Jurkat, Clone E6-1 (cell line): ENCODE results near the gene HCFC1.
A peak's percentile ranks its signal among the peaks of the same experiment; 100 is the strongest.

Experiments used
- DNase-seq: peaks from one replicate; pipeline ENCODE4 v3.0.0-alpha.2; 2011; ENCODE audit warnings: low read depth, low spot score
- H3K4me3 ChIP-seq: 2 replicates; pipeline ENCODE4 v1.5.1; 2011; ENCODE audit warnings: mild to moderate bottlenecking, low read length, control low read depth, moderate library complexity

Gene HCFC1

GRCh38 chrX:153948002-153948466 is 23.6 kb downstream of the HCFC1 start:
- no peak for DNase-seq

GRCh38 chrX:153947009-153947769 is 24.4 kb downstream of the HCFC1 start:
- DNase-seq: peak; percentile 70
- no peak overlapping the region for H3K4me3 ChIP-seq

More at GRCh38 chrX:153948002-153948466, 23.6 kb downstream of the HCFC1 start:
- no peak overlapping the region for H3K4me3 ChIP-seq

- DNase-seq: no peak
Observed at GRCh38 chrX:153945956-153946943, 25.4 kb downstream of the HCFC1 start.

GRCh38 chrX:153944800-153945150 is 26.8 kb downstream of the HCFC1 start:
- no peak overlapping the region for H3K4me3 ChIP-seq
- DNase-seq: no peak

More at GRCh38 chrX:153945956-153946943, 25.4 kb downstream of the HCFC1 start:
- H3K4me3 ChIP-seq: no peak overlapping the region

- no peak for DNase-seq
- no peak within 1 kb of the TSS for H3K4me3 ChIP-seq
Observed at GRCh38 chrX:153944140-153944799, 27.3 kb downstream of the HCFC1 start, which contains the start of gene RENBP. TSS of gene RENBP (minus strand) at chrX:153944643. CDS start at chrX:153944610, 33 bp downstream.

GRCh38 chrX:153941336-153942252 is 30.0 kb downstream of the HCFC1 start:
- DNase-seq: no peak
- H3K4me3 ChIP-seq: no peak overlapping the region

GRCh38 chrX:153939573-153939972 is 32.0 kb downstream of the HCFC1 start:
- no peak overlapping the region for H3K4me3 ChIP-seq
- DNase-seq: no peak

GRCh38 chrX:153938226-153938786 is 33.3 kb downstream of the HCFC1 start:
- no peak overlapping the region for H3K4me3 ChIP-seq
- peak; percentile 15 for DNase-seq

GRCh38 chrX:153937056-153937455 is 34.6 kb downstream of the HCFC1 start:
- no peak overlapping the region for H3K4me3 ChIP-seq
- DNase-seq: no peak

- H3K4me3 ChIP-seq: peak overlapping the region; percentile 50
- no peak for DNase-seq
Observed at GRCh38 chrX:153935326-153935851, 36.2 kb downstream of the HCFC1 start.

GRCh38 chrX:153934762-153935325 is 36.8 kb downstream of the HCFC1 start, which contains the start of gene NAA10:
TSS of gene NAA10 (minus strand) at chrX:153935037. CDS start at chrX:153934904, 133 bp downstream.
- no peak for DNase-seq
- H3K4me3 ChIP-seq: peak within 1 kb of the TSS; percentile 63

GRCh38 chrX:153934148-153934761 is 37.4 kb downstream of the HCFC1 start:
- DNase-seq: no peak
- peak overlapping the region; percentile 63 for H3K4me3 ChIP-seq

- H3K4me3 ChIP-seq: peak overlapping the region; percentile 63
- no peak for DNase-seq
Observed at GRCh38 chrX:153933748-153934147, 37.9 kb downstream of the HCFC1 start.

- H3K4me3 ChIP-seq: no peak overlapping the region
- no peak for DNase-seq
Observed at GRCh38 chrX:153932220-153932915, 39.2 kb downstream of the HCFC1 start.

- DNase-seq: no peak
- no peak overlapping the region for H3K4me3 ChIP-seq
Observed at GRCh38 chrX:153931748-153932147, 39.9 kb downstream of the HCFC1 start.

- DNase-seq: no peak
Observed at GRCh38 chrX:153931151-153931550, 40.5 kb downstream of the HCFC1 start.

More at GRCh38 chrX:153931151-153931550, 40.5 kb downstream of the HCFC1 start:
- no peak overlapping the region for H3K4me3 ChIP-seq
